ENCODE results near the gene SRGAP1. TPM values are rescaled to one million over a fixed set of nuclear protein-coding genes. Genes with fewer than 3 reads are reported as not detected.

The SRGAP1 gene
- total RNA-seq, 1 donor from 2014 or later, result 3.0 TPM

- H3K9me3 Mint-ChIP-seq, result peaks cover 3% of the 10 kb centered on the region
- Histone ChIP-seq H3K36me3 (no peaks in the 10 kb centered on the region), H4K20me1 (ENCODE audit: low read depth) (no peaks in the 10 kb centered on the region), H3K4me2 (no peak overlapping the region), H3K27me3 (no peaks in the 10 kb centered on the region), H3K4me1 (no peaks in the 10 kb centered on the region), H3K79me2 (ENCODE audit: low read depth) (no peaks in the 10 kb centered on the region), H2AFZ (replicated peaks) (no peak overlapping the region), H3K4me3 (no peak overlapping the region), H3K9me3 (ENCODE audit: low read depth) (no peaks in the 10 kb centered on the region), H3K27ac (no peak overlapping the region), H3F3A (ENCODE audit: low read depth) (no peaks in the 10 kb centered on the region), H3K9ac (no peak overlapping the region)
- H3K27me3 Mint-ChIP-seq (ENCODE audit: insufficient read depth, low read depth), result peaks cover 2% of the 10 kb centered on the region
- H3K4me1 Mint-ChIP-seq, result peaks cover 10% of the 10 kb centered on the region
- TF ChIP-seq, protein P1, sequence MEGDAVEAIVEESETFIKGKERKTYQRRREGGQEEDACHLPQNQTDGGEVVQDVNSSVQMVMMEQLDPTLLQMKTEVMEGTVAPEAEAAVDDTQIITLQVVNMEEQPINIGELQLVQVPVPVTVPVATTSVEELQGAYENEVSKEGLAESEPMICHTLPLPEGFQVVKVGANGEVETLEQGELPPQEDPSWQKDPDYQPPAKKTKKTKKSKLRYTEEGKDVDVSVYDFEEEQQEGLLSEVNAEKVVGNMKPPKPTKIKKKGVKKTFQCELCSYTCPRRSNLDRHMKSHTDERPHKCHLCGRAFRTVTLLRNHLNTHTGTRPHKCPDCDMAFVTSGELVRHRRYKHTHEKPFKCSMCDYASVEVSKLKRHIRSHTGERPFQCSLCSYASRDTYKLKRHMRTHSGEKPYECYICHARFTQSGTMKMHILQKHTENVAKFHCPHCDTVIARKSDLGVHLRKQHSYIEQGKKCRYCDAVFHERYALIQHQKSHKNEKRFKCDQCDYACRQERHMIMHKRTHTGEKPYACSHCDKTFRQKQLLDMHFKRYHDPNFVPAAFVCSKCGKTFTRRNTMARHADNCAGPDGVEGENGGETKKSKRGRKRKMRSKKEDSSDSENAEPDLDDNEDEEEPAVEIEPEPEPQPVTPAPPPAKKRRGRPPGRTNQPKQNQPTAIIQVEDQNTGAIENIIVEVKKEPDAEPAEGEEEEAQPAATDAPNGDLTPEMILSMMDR (IDR thresholded peaks at IDR 0.05), result no peak
- TF ChIP-seq EZH2 (IDR thresholded peaks at IDR 0.05), result no peak
- TF ChIP-seq EZH2phosphoT487 (IDR thresholded peaks at IDR 0.05), result no peak
- no peak overlapping the region for H3K4me3 Mint-ChIP-seq
- no peak for DNase-seq (ENCODE audit: low spot score)
- H3K36me3 Mint-ChIP-seq, result no peaks in the 10 kb centered on the region
- no peak overlapping the region for H3K27ac Mint-ChIP-seq
Measured at GRCh38 chr12:64170730-64171129, 326.2 kb downstream of the SRGAP1 start.

DNA sequence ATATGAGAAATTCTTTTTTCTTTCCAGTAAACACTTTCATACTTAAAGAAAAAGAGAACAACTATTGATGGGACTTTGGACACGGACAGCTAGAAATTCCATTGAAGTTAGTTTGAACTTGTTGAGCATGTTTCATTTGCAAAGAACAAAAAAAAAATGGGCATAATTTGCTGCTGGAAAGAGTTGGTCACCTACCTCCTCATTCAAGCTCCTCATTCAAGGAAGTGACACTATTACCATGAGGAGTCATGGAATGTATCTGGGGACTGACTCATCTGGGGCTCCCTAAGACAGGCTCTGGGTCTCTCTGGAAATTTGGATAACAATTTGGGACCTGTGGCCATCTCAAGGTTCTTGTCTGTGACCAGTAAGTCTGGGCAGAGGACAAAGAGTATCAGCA, 327.2 kb downstream of the SRGAP1 start:
- Histone ChIP-seq H3K9me3 (ENCODE audit: low read depth) (no peaks in the 10 kb centered on the region), H3F3A (ENCODE audit: low read depth) (no peaks in the 10 kb centered on the region), H3K9ac (no peak overlapping the region), H3K4me2 (no peak overlapping the region), H3K27me3 (no peaks in the 10 kb centered on the region), H3K79me2 (ENCODE audit: low read depth) (no peaks in the 10 kb centered on the region), H2AFZ (replicated peaks) (no peak overlapping the region), H3K4me1 (no peaks in the 10 kb centered on the region), H3K27ac (no peak overlapping the region), H4K20me1 (ENCODE audit: low read depth) (no peaks in the 10 kb centered on the region), H3K4me3 (no peak overlapping the region), H3K36me3 (no peaks in the 10 kb centered on the region)
- TF ChIP-seq, protein P1 (IDR thresholded peaks at IDR 0.05), result no peak
- TF ChIP-seq EZH2 (IDR thresholded peaks at IDR 0.05) (no peak), EZH2phosphoT487 (IDR thresholded peaks at IDR 0.05) (no peak)
- H3K4me3 Mint-ChIP-seq, result no peak overlapping the region
- H3K9me3 Mint-ChIP-seq, result peaks cover 3% of the 10 kb centered on the region
- peaks cover 4% of the 10 kb centered on the region for H3K27me3 Mint-ChIP-seq (ENCODE audit: insufficient read depth, low read depth)
- H3K27ac Mint-ChIP-seq, result no peak overlapping the region
- no peak for DNase-seq (ENCODE audit: low spot score)
- no peaks in the 10 kb centered on the region for H3K36me3 Mint-ChIP-seq
- peaks cover 10% of the 10 kb centered on the region for H3K4me1 Mint-ChIP-seq

- DNase-seq (ENCODE audit: low spot score), result no peak
- Histone ChIP-seq H3K79me2 (ENCODE audit: low read depth) (no peaks in the 10 kb centered on the region), H4K20me1 (ENCODE audit: low read depth) (no peaks in the 10 kb centered on the region), H3K27ac (no peak overlapping the region), H3K27me3 (no peaks in the 10 kb centered on the region), H3K9me3 (ENCODE audit: low read depth) (no peaks in the 10 kb centered on the region), H3K36me3 (no peaks in the 10 kb centered on the region), H3K9ac (no peak overlapping the region), H2AFZ (replicated peaks) (no peak overlapping the region), H3K4me1 (no peaks in the 10 kb centered on the region), H3K4me2 (no peak overlapping the region), H3K4me3 (no peak overlapping the region), H3F3A (ENCODE audit: low read depth) (no peaks in the 10 kb centered on the region)
- no peak overlapping the region for H3K4me3 Mint-ChIP-seq
- no peaks in the 10 kb centered on the region for H3K36me3 Mint-ChIP-seq
- H3K9me3 Mint-ChIP-seq, result peaks cover 2% of the 10 kb centered on the region
- TF ChIP-seq, protein P1 (IDR thresholded peaks at IDR 0.05), result no peak
- TF ChIP-seq EZH2 (IDR thresholded peaks at IDR 0.05) (no peak), EZH2phosphoT487 (IDR thresholded peaks at IDR 0.05) (no peak)
- H3K27ac Mint-ChIP-seq, result no peak overlapping the region
- H3K27me3 Mint-ChIP-seq (ENCODE audit: insufficient read depth, low read depth), result peaks cover 4% of the 10 kb centered on the region
- peaks cover 10% of the 10 kb centered on the region for H3K4me1 Mint-ChIP-seq
Measured at GRCh38 chr12:64172143-64172970, 327.9 kb downstream of the SRGAP1 start.
